ENCODE measurements around the gene SPINT2. TPM values are rescaled to one million over a fixed set of nuclear protein-coding genes. Genes with fewer than 3 reads are reported as not detected.
A peak's percentile ranks its signal among the peaks of the same experiment; 100 is the strongest.

The SPINT2 gene
- total RNA-seq, 8 experiments from 2014 or later = 0.59 to 46.2 (median 24.6) TPM

DNA sequence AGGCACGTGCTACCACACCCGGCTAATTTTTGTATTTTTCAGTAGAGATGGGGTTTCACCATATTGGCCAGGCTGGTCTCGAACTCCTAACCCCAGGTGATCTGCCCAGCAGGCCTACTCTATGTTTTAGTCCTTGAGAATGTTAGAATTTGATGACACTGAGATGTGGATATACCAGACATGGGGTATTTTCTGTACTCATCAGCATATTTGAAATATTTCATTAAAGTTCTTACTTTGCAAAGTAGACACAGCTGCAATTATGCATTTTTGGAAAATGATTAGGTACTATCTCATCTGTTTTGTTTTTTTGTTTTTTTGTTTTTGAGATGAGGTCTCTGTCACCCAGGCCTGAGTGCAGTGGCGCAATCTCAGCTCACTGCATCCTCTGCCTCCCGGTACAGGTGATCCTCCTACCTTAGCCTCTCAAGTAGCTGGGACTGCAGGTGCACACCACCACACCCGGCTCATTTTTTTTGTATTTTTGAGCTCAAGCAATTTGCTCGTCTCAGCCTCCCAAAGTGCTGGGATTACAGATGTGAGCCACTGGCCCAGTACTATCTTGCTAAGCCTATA, 12.7 kb downstream of the SPINT2 start:
- in situ Hi-C loops (cut with MboI; ENCODE audit: low pct_unique_long_range_greater_than_20kb in 2 of 9, low sequenced_read_pairs in 9 of 9, unreplicated experiment in 9 of 9) = no loop called here
- H3K27ac ChIP-seq = no peak overlapping the region
- WGBS, 10 experiments = 83 to 100% (median 95%) methylated on average over 1 to 6 of the region's 7 CpGs; no CpG with 5 or more reads in 4 of the 10 experiments
- peaks cover 0 to 8% of the 10 kb centered on the region in 2 donors for H3K4me1 ChIP-seq (replicated peaks in 1 of 2)
- H3K4me3 ChIP-seq = no peak overlapping the region
- ATAC-seq (replicated peaks in 6 of 8) = no peak

DNA sequence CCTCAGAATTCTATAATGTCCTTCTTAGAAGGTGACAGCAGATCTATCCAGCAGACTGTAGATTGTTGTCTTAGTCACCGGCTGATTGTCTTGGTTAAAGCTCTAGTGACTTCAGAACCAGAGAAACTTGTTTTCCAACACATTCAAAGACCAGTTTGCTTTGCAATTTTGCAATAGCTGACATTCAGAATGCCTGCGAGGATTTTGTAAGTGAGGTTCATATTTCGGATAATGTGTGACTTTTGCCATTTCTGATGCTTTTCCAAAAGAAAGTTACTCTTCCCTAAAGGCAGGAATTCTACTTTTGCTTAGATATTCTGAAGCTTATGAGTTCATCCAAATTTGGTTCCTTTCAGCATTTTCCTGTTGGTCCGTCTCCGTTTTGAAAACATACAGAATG, 13.2 kb downstream of the SPINT2 start:
- no peak overlapping the region for H3K4me3 ChIP-seq
- in situ Hi-C loops (cut with MboI; ENCODE audit: low pct_unique_long_range_greater_than_20kb in 2 of 9, low sequenced_read_pairs in 9 of 9, unreplicated experiment in 9 of 9) = no loop called here
- H3K4me1 ChIP-seq (replicated peaks in 1 of 2) = peaks cover 0 to 8% of the 10 kb centered on the region in 2 donors
- no peak for ATAC-seq (replicated peaks in 6 of 8)
- no peak overlapping the region for H3K27ac ChIP-seq
- WGBS, 10 experiments = 13 to 98% (median 80%) methylated on average over 2 to 5 of the region's 5 CpGs; no CpG with 5 or more reads in 1 of the 10 experiments

DNA sequence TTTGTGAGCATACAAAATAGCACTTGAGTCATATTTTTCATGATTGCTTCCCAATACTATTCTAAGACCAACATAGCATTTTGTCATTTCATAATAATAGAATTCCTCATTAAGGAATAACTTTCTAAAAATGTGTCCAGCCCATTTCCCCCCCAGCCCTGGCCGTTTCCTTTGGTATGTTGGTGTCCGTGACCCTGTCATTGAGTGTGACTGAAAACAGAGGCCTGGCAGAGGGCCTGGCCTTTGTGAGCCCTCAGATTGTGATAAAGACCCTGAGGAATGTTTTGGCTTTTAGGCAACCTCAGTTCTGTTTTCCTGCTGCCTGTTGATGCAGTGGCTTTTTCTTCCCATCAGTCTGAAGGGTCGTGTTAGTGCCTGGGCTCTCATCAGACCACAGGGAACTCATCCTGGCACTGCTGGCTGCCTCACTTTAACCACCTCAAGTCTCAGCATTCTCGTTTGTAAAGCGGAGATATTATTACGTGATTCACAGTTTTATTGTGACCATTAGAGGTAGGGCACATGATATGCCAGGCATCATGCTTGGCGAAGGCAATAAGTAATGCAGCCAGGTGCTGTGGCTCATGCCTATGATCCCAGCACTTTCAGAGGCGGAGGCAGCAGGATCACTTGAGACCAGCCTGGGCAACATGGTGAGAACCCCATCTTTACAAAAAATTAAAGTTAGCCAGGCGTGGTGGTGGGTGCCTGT, 13.8 kb downstream of the SPINT2 start:
- WGBS, 10 experiments = 33 to 89% (median 60%) methylated on average over 1 to 7 of the region's 9 CpGs; no CpG with 5 or more reads in 2 of the 10 experiments
- no peak for ATAC-seq (replicated peaks in 6 of 8)
- no peak overlapping the region for H3K4me3 ChIP-seq
- no peak overlapping the region for H3K27ac ChIP-seq
- in situ Hi-C loops (cut with MboI; ENCODE audit: low pct_unique_long_range_greater_than_20kb in 2 of 9, low sequenced_read_pairs in 9 of 9, unreplicated experiment in 9 of 9) = no loop called here
- H3K4me1 ChIP-seq (replicated peaks in 1 of 2) = peaks cover 0 to 8% of the 10 kb centered on the region in 2 donors

DNA sequence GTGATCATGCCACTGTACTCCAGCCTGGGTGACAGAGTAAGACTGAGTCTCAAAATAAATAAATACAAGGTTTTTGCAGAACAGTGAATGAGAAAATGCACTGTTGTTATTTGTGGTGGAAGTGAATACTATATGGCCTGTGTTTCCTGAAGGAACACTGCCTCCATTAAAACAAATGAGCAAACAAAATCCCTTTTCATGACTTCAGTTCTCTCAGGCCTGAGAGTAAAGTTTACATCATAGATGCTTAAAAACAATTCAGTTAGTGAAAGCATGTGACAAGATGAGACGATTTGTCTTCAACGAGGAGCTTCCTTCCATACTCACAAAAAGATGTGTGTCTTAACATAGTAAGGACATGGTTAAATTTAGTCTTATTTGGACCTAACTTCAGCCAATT, 14.4 kb downstream of the SPINT2 start:
- Histone ChIP-seq H3K27ac (no peak overlapping the region), H3K4me1 (replicated peaks in 1 of 2) (peaks cover 0 to 8% of the 10 kb centered on the region in 2 donors), H3K4me3 (no peak overlapping the region)
- 40 to 80% (median 63%) methylated on average over 1 to 2 of the region's 2 CpGs; no CpG with 5 or more reads in 2 of the 10 experiments for WGBS, 10 experiments
- in situ Hi-C loops (cut with MboI; ENCODE audit: low pct_unique_long_range_greater_than_20kb in 2 of 9, low sequenced_read_pairs in 9 of 9, unreplicated experiment in 9 of 9) = no loop called here
- ATAC-seq (replicated peaks in 6 of 8) = no peak

DNA sequence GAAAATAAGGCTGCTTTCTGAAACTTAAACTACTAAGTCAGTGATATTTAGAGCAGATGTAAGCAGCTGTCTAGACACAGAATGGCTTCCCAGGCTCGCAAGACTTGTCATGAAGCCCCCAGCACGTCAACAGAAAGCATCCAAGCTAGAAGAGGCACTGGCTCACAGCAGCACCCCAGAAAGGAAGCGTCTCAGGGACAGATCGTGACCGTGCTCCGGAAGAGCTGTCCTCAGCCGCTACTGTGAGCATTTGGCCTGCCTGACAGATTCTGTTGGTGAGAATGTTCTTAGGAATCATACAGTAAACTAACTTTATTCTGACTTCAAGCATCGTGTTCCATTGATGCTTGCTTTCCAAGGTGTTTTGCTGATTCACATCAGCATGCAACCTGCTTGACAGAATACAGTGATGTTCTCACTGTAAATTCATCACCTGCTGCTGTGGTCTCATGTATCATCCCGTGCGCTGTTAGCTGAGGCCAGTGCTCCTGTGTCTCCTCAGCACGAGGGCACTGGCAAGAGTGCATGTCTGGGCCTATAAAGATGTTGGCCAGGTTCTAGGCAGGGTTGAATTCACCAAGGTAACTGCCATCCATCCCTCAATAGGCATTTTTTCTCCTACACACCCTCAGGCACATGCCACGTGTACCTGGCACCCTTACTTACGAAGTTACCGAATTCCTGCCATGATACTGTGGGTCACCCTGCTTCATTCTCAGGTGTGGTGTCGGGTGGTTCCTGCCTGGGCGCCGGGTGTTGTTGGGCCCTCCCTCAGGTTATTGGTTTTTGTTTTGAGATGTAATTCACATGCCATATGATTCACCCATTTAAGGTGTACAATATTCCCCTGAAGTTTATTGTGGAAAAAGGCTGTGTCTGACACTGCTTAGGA, 15.9 kb downstream of the SPINT2 start:
- WGBS, 10 experiments = 10 to 97% (median 78%) methylated on average over 2 to 15 of the region's 17 CpGs; no CpG with 5 or more reads in 1 of the 10 experiments
- Histone ChIP-seq H3K4me3 (no peak overlapping the region), H3K27ac (no peak overlapping the region), H3K4me1 (replicated peaks in 1 of 2) (peaks cover 0 to 8% of the 10 kb centered on the region in 2 donors)
- no peak for ATAC-seq (replicated peaks in 6 of 8)
- in situ Hi-C loops (cut with MboI; ENCODE audit: low pct_unique_long_range_greater_than_20kb in 2 of 9, low sequenced_read_pairs in 9 of 9, unreplicated experiment in 9 of 9) = no loop called here

DNA sequence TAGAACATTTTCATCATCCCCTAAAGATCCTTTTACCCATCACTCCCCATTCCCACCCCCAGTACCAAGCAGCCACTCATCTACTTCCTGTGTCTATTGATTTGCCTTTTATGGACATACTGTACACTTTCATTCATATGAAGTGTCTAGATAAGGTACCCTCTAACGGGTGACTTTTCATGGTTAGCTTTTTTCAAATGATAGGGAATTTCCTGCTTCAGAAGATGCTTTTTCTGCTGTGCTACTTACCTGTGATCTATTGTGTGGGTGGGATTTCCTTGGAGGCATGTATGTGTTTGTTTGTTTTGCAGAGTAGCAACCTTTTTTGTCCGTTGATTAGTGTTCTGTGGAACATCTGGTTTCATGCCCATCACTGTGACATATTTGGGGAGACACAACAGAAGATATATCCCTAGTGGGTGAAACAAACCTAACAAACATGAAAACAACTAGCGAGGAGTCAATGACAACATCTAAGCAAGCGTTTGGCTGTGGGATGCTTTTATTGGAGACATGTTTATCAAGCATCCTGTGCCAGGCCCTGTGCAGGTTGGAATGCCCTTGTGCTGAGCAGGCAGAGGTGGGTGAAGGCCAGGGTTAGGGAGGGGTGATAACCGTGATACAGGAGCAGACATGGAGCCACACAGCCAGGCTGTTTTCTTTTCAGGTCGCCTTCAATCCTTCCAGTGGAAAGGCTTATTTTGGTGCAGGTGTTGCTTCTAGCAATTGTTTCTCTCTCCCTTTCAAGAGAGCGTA, 17.6 kb downstream of the SPINT2 start:
- Histone ChIP-seq H3K4me3 (no peak overlapping the region), H3K27ac (no peak overlapping the region), H3K4me1 (replicated peaks in 1 of 2) (peaks cover 0 to 8% of the 10 kb centered on the region in 2 donors)
- WGBS, 10 experiments = 20 to 100% (median 84%) methylated on average over 2 to 4 of the region's 7 CpGs; no CpG with 5 or more reads in 1 of the 10 experiments
- ATAC-seq (replicated peaks in 6 of 8) = no peak
- in situ Hi-C loops (cut with MboI; ENCODE audit: low pct_unique_long_range_greater_than_20kb in 2 of 9, low sequenced_read_pairs in 9 of 9, unreplicated experiment in 9 of 9) = no loop called here

DNA sequence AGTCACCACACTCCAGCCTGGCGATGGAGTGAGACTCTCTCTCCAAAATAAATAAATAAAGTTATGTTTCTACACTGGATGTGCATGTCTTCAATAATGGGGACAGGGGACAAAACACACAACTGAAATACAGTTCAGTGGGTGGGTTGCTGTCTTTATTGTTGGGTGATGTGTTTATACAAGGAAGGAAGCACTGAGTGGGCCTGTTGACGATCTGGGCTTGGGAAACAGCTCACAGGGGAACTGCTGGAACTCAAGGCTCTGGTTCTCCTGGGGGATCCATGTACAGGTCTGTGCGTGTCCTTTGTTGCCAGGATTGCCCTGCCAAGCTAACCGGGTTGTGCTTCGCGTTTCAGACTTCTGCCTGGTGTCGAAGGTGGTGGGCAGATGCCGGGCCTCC, 18.9 kb downstream of the SPINT2 start:
- WGBS, 10 experiments = 76 to 100% (median 93%) methylated on average over 2 to 5 of the region's 8 CpGs; no CpG with 5 or more reads in 4 of the 10 experiments
- Histone ChIP-seq H3K4me1 (replicated peaks in 1 of 2) (peaks cover 9 to 14% of the 10 kb centered on the region in 2 donors), H3K4me3 (no peak overlapping the region), H3K27ac (no peak overlapping the region)
- ATAC-seq (replicated peaks in 6 of 8) = no peak
- in situ Hi-C loops (cut with MboI; ENCODE audit: low pct_unique_long_range_greater_than_20kb in 2 of 9, low sequenced_read_pairs in 9 of 9, unreplicated experiment in 9 of 9) = no loop called here

DNA sequence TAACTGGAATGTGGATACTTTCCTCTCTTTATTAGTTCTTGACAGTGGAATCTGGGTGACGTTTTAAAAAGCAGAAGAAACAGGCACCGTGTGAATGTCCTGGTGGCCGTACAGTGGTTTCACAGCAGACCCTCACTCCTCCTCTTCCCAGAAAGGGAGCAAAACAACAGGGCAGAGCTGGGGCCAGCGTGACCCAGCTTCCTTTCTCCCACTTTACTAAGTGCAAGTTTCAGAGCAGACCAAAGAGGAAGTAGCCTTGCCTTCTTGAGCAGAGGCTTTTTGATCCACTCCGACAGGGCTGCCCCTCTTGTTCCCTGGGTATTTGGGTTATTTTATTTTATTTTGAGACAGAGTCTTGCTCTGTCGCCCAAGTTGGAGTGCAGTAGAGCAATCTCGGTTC, 20.0 kb downstream of the SPINT2 start:
- in situ Hi-C loops (cut with MboI; ENCODE audit: low pct_unique_long_range_greater_than_20kb in 2 of 9, low sequenced_read_pairs in 9 of 9, unreplicated experiment in 9 of 9) = no loop called here

DNA sequence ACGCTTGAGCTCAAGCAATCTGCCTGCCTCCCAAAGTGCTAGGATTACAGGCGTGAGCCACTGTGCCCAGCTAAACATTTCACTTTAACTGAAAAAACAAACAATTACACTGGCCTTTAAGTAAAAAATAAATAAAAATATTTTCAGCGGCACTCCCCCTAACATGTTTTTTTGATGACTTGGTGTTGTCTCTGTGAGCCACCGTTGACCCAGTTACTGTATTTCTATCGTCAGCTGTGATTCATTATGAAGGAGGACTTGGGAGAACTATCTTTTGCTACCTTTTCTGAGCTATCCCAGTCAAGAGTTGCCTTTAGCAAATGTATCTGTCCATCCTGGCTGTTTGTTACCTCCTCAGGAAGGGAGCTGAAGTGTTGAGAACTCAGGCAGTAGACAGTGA, 21.2 kb downstream of the SPINT2 start:
- no peak for ATAC-seq (replicated peaks in 6 of 8)
- peaks cover 11 to 14% of the 10 kb centered on the region in 2 donors for H3K4me1 ChIP-seq (replicated peaks in 1 of 2)
- no peak overlapping the region for H3K27ac ChIP-seq
- 13 to 96% (median 37%) methylated on average over 1 to 5 of the region's 5 CpGs; no CpG with 5 or more reads in 3 of the 10 experiments for WGBS, 10 experiments
- H3K4me3 ChIP-seq = no peak overlapping the region
- in situ Hi-C loops (cut with MboI; ENCODE audit: low pct_unique_long_range_greater_than_20kb in 2 of 9, low sequenced_read_pairs in 9 of 9, unreplicated experiment in 9 of 9) = no loop called here

More for the DNA sequence above, 20.0 kb downstream of the SPINT2 start:
- Histone ChIP-seq H3K4me3 (no peak overlapping the region), H3K27ac (no peak overlapping the region), H3K4me1 (replicated peaks in 1 of 2) (peaks cover 11 to 14% of the 10 kb centered on the region in 2 donors)
- ATAC-seq (replicated peaks in 6 of 8) = no peak
- 60 to 100% (median 90%) methylated on average over 1 to 4 of the region's 7 CpGs for WGBS, 10 experiments

DNA sequence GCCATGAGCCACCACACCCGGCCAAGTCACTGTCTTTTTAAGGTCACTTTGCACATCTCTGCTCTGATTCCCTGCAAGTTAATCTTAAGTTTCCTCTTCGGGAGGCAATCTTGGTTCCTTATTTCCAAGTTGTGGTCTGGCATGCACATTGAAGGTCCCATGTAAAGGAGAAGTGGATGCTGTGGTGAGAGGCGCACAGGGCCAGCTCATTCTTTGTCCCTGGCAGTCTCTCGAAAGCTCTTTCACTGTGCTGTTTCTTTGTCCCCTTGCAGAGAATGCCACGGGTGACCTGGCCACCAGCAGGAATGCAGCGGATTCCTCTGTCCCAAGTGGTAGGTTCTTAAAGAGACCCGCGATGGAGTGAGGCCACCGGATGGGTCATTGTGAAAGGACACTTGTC, 23.2 kb downstream of the SPINT2 start:
- Histone ChIP-seq H3K4me3 (no peak overlapping the region), H3K27ac (no peak overlapping the region), H3K4me1 (replicated peaks in 1 of 2) (peaks cover 11 to 14% of the 10 kb centered on the region in 2 donors)
- peak in 5 of 8 experiments; percentile 45 to 85 (median 64) for ATAC-seq (replicated peaks in 6 of 8)
- WGBS, 10 experiments = 40 to 76% (median 56%) methylated on average over 1 to 8 of the region's 9 CpGs; no CpG with 5 or more reads in 3 of the 10 experiments
- in situ Hi-C loops (cut with MboI; ENCODE audit: low pct_unique_long_range_greater_than_20kb in 2 of 9, low sequenced_read_pairs in 9 of 9, unreplicated experiment in 9 of 9) = no loop called here

DNA sequence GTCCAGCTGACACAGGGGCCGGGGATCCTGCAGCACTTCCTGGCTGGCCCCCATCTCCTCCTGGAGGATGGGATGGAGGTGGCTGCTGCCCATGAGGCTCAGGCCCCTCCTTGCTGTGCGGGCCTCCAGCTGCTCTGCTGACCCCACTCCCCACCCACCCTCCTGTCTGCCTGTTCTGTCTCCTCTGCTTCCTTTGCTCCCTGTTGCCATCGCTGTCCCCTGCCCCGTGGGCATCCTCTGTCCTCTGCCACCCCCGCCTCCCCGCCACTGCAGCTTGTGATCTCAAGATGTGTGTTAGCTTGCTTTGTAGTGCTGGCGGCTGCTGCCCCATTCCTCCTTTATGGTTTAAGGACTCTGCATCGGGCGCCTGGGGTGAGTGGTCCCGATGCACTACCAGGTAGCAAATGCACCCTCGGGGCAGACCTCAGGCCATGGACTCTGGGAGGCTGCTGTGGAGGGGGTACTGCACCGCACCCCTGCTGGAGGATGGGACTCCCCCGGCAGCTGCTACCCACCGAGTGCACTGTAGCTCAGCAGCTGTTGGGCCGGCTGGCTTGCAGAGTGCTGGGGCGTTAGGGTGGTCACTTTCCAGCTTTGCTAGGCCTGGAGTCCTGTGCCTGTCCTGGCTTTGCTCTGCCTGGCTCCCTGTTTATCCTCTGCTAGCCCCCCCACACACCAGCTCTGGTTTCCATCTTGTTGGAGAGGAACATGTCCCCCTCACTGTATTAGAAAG, 23.9 kb downstream of the SPINT2 start:
- H3K4me3 ChIP-seq = no peak overlapping the region
- ATAC-seq (replicated peaks in 6 of 8) = peak in 4 of 8 experiments; percentile 22 to 50 (median 36)
- H3K27ac ChIP-seq = peak overlapping the region in 1 of 2 donors; percentile 43
- 80 to 100% (median 87%) methylated on average over 1 to 3 of the region's 16 CpGs; no CpG with 5 or more reads in 7 of the 10 experiments for WGBS, 10 experiments
- peaks cover 11 to 14% of the 10 kb centered on the region in 2 donors for H3K4me1 ChIP-seq (replicated peaks in 1 of 2)
- in situ Hi-C loops (cut with MboI; ENCODE audit: low pct_unique_long_range_greater_than_20kb in 2 of 9, low sequenced_read_pairs in 9 of 9, unreplicated experiment in 9 of 9) = no loop called here

DNA sequence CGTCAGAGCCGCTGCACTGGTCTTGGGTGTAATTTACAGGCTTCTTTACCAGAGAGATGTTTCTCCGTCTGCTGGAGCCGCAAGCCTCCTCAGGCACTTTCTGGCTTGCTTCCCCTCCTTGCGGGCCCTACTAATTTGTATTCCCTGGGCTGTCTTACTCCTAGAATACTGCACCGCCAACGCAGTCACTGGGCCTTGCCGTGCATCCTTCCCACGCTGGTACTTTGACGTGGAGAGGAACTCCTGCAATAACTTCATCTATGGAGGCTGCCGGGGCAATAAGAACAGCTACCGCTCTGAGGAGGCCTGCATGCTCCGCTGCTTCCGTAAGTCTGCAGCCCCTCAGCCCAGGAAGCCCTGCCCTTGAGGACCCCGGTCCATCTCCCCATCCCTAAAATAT, 25.6 kb downstream of the SPINT2 start:
- no peak for ATAC-seq (replicated peaks in 6 of 8)
- Histone ChIP-seq H3K4me3 (no peak overlapping the region), H3K4me1 (replicated peaks in 1 of 2) (peaks cover 11 to 14% of the 10 kb centered on the region in 2 donors), H3K27ac (no peak overlapping the region)
- in situ Hi-C loops (cut with MboI; ENCODE audit: low pct_unique_long_range_greater_than_20kb in 2 of 9, low sequenced_read_pairs in 9 of 9, unreplicated experiment in 9 of 9) = no loop called here
- WGBS, 10 experiments = 89 to 100% (median 100%) methylated on average over 1 to 6 of the region's 15 CpGs; no CpG with 5 or more reads in 4 of the 10 experiments
